ENCODE measurements around the gene KRTAP22-2.

Gene KRTAP22-2

GRCh38 chr21:30563072-30563471 lies 27.1 kb downstream of the KRTAP22-2 start:
- no peak for DNase-seq (ENCODE audit: low read depth, low spot score)

DNA sequence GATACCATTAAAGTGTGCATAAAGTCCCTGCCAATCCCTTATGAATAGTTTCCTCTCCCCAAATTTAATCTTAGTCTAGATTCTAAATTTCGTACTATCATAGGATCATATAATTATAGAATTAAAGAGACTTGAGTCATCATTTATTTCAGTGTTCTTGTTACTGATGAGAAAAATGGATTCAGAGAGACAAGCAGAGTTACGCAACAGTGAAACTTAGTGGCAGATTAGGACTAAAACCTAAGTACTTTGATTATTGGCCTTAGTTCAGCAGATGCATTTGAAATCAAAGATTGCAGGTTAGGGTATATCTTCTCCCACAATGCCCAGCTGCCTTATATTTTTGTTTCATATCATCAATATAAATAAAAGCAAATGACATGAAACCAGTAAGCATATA lies 28.2 kb downstream of the KRTAP22-2 start:
- DNase-seq (ENCODE audit: low read depth, low spot score): no peak

- no peak for DNase-seq (ENCODE audit: low read depth, low spot score)
These were observed 28.8 kb downstream of the KRTAP22-2 start, which contains the start of gene KRTAP19-7 for GRCh38 chr21:30561264-30561895. KRTAP19-7 (minus strand) TSS chr21:30561314; CDS start chr21:30561289, 25 bp downstream.

DNA sequence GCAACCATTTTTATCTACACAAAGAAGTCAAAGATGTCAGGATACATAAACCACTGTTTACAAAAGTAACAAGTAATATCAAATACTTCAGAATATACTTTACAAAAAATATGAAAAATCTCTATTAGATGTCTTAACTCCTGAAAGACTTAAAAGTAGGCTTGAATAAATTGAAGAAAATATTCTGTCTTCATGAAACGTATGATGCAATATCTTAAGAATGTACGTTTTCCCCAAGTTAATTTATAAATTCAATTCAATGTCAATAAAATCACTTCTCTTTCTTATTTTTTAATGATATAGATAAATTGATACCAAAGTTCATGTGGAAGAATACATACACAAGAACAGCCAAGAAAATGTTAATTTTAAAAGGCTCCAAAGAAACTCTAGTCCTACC lies 35.1 kb downstream of the KRTAP22-2 start:
- DNase-seq (ENCODE audit: low read depth, low spot score): no peak

- DNase-seq (ENCODE audit: low read depth, low spot score): no peak
These were observed 37.4 kb downstream of the KRTAP22-2 start for GRCh38 chr21:30552782-30553181.

DNA sequence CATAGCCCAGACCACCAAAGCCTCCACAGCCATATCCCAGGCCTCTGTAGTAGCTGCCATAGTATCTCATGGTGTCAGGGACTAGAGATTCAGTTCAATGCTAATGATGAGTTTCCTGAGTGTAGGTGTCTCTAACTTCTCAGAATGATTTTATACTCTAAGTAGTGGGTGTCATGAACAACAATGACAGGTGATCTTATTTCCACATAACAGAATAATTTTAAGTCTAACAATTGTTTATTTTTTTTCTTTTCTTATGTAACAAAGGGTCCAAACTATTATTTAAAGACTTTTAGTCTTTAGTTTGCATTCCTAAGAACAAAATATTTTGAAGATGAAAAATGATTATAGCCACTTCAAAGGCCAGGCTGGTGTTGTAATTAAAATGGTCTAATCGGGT lies 48.4 kb downstream of the KRTAP22-2 start, which contains the start of gene KRTAP19-6:
TSS of gene KRTAP19-6 (minus strand) at position 101 of the 400 bp plus-strand sequence. CDS start at position 70, 31 bp downstream.
- DNase-seq (ENCODE audit: low read depth, low spot score): no peak

All from brain pericyte (primary cell).